NCI-H748 (cell line): ENCODE results near the gene MED31.
"Not testable (repeated sequence)": the region's sequence is repeated elsewhere in the genome, so short reads cannot be mapped to it uniquely, and the experiment has no call there.

Experiments
- DNase-seq: peaks from one replicate; lab custom pipeline; 2025; ENCODE audit not compliant: unreplicated experiment; lab: John Stamatoyannopoulos, UW

Gene MED31

DNA sequence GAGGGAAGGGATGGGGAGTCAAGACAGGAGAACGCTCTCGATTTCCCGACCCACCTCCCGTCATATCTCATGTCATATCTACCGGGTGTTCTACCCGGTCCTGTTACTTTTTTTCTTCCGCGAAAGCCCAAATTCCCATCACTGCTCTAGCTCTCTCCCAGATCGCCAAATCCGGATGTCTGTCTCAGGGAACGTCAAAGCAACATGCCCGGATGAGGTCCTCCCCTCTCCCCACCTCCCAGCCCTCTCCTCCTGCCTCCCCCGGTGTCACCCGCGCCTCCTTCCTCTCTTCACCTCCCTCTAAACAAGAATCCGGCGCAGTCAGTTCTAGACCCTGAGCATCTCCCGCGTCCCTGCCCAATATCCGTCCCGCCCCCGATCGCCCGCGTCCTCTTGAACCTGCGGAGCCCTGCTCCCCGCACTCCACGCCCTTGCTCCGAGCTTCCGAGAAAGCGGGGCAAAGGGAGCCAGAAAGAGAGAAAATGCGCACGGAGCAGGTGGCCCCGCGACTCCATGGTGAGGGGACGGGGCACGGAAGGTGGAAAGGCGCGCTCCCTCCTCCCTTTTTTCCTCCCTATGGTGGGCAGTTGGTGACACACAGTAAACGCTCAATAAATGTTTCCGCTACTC, 4.4 kb upstream of the MED31 start:
- not testable (repeated sequence) for DNase-seq

DNA sequence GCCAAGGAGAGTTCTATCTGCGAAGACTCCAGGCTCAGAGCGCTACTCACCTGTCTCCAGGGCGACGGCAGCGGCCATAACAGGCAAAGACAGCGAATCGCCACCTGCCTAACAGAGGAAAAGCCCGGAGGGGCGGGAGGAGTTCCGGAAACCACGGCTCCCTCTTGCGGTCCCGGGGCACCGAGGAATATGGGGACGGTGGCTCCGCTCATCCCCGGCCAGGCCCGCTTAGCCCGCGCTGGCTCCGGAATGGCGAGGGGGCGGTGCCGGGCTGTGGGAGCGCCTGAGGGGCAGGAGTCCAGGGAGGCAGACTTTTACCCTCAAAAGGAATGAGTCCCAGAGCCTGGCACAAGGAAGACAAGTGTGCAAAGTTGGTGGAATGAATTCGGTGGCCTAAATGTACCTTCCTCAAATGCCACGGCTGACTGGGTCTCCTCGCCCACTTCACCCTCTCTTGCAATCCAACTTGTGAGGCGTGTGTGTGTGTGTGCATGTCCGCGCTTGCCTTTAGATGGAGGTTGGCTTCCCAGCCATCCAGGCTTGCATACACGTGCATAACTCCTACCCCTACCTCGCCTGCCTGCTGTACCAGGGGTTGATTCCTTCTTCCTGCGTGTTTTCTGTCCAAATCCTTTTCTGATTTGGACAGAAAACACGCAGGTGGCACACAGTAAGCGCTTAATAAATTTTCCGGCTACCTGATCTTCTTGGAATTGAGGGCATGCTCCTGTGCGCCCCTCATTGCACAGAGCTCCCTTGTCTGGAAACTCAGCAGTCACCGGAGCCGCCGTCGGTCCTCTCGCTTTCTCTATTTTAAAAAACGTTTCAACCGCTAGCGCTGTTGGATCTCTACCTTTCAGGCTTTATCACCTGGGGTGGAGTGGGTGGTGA, 3.7 kb upstream of the MED31 start:
- DNase-seq, result peak; percentile 84

DNA sequence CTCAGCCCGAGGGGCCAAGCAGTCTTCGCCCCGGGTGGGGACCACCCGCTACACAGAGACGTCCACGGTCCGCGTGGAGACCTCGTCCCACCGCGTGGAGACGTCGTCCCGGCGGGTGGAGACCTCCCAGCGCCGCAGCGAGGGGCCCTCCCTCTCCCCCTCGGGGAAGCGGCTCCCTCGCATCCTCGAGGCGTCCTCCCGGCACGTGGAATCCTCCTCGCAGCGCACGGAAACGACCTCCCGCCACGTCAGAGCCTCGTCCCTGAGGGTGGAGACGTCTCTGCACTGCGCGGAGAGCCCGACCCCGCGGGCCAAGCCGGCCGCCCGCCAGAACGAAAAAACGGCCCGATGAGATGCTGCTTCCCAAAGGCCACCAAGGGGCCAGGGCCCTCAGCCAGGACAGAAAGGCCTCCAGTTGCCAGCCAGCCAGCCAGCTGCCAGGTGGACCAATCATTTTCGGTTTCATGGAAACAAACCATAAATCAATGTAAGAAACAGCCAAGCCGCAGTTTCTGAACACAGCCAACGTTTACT, 581 bp upstream of the MED31 start:
- DNase-seq, result peak; percentile 77

DNA sequence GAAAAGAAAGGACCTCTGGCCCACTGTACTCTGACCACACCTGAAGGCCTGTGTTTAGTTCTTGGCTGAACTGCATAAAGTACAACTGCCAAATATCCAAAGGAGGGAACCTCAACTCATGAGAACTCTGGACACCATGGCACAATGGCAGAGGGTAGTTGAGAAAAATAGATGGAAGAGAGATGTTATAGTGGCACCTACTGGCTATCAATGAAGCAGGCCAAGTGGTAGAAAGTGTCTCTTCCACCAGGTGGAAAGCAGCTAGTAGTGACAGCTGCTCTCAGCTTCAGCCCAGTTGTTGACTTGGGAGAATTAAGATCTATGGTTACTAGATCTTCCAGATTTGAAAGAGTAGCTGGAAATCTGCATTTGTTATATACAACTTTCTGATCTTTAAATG, 3.2 kb downstream of the MED31 start:
- DNase-seq, result no peak

DNA sequence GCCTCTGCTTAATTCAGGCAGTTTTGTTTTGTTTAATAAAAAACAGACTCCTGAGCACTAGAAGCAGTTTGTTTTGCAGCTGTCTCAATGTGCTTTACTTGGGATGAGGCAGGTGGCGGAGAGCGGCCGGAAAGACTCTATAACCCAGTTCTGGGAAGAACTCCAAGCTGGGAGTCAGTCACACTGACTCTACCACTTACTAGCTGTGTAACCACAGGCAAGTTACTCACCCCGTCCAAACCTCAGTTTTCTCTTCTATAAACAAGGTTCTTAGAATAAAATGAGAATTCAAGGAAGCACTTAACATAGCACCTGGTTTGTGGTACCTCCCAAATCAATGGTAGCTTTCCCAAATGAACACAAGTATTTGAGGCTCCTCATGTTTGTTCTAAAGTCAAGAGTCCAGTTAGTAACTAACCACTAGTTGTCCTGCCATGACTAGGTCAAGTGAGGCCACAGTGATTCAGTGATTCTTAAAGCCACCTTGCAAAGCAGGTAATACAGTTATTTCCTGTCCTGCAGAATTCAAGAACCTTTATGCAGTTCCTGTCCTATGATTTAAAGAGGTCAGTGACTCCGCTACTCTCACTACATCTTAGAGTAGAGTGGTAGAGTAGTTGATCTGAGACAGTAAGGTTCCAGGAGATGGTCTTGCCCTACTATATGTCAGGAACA, 7.8 kb downstream of the MED31 start:
- no peak for DNase-seq

DNA sequence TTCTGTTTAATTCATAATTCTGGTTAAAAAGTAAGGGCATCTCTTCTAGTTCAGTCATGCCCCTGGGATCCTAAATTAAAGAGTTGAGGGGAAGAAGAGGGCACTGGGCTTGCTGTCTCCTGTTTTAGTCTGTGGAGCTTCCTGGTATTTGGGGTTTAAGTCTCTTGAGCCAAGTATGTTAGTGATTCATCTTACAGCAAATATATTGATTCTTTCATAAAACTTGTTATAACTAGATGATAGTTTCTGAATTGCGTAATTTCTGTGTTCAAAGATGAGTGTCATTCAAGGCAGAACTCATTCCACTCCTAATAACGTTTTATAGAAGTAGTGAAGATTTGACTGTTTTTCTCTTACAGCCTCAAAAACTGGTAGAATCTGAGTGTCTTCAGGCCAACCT, 8.8 kb downstream of the MED31 start:
- DNase-seq, result no peak

DNA sequence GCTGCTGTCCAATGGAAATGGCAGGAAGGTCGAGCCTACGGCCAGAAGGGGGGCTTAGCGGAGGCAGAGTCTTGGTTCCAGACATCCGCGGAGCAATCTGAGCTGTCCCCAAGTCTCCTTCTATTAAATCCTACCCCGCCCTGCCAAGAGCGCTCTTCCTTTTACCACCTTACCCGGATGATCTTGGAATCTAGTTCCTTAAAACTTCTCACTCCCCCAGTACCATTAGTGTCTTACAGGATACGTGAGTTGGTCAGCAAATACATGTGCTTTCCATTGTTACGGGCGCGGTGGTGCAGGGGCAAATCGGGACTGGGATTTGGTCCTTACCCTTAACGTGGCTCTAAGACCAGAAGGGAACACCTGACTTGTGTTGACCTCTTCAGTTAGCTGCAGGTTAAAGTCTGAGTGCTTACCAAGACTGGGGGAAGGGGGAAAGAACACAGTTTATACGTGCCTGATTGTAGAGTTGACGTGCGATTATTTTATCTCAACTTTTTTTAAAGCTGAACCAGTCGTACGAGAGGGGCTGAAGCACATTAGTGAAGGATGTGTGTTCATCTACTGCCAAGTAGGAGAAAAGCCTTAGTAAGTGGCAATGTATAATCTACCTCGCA, 10.1 kb downstream of the MED31 start:
- DNase-seq, result peak; percentile 63

DNA sequence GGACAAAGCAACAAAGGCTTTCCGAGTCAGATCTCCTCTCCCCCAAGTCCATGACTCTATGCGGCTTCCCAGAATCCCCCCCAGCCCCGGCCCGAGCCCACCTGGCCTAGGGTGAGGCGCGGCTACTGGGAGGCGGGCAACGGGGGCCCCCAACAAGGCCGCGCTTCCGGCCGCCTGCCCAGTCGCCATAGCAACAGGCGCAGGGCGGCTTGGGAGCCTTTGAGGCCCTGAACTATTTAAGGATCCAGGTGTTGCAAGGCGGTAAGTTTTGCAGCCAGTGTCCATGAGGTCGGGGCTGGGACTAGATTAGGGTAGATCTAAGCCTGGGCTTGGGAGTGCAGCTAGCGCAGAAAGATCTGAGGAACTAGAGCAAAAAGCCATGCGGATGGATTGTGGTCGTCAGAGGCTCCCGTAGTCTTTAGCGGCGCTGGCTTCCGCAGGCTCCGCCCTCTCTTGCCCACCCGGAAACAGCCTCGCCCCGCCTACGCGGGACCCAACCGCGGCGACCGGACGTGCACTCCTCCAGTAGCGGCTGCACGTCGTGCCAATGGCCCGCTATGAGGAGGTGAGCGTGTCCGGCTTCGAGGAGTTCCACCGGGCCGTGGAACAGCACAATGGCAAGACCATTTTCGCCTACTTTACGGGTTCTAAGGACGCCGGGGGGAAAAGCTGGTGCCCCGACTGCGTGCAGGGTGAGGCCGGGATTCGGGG, 10.7 kb downstream of the MED31 start, which contains the start of the genes KIAA0753 and TXNDC17:
TSS of gene KIAA0753 (minus strand) at position 176 of the 711 bp plus-strand sequence. CDS start 5,608 bp downstream, outside the sequence.
TSS of gene TXNDC17 (plus strand) at position 525 of the 711 bp plus-strand sequence. CDS start at position 548, 23 bp downstream.
- peak; percentile 95 for DNase-seq

DNA sequence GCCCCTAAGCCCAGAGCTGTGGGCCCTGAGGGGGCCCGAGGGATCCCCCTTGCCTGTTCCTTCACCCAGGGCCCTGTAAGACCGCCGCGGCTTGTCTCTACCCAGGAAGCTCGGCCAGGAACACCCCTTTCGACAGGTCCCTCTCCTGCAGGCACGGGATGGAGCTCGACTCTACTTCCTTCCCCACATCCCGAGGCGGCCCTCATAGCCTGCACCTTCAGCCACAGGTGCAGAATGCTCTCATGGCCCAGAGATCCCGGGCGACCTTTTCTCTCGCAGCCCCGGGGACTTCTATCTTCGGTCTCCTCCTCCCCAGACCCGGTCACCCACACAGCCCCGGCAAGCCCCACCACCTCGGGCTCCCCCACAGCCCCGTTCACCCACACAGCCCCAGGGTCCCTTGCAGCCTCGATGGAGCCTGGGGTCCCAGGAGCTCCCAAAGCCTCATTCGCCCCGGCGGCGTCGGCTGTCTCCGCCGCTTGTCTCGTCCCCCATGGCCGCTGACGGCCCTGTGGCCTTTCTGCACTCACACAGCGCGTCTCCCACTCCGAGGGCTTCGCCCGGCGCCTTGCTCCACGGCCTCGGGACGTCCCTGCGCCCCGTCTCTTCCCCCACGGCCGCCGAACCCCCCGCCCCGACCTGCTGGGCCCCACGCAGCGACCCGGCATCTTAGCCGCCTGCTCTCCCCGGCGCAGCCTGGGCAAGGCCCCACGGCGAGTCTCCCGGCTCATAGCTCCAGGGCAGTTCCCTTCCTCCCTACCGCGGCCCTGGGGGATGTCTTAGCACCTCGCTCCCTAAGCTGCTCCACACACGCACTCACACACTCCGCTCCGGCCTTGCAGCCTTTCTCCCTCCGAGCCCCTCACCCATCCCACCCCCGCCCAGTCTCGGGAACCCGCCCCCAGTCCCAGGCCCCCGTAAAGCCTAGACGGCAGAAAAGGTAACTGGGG, 11.5 kb downstream of the MED31 start:
- DNase-seq, result peak; percentile 71

DNA sequence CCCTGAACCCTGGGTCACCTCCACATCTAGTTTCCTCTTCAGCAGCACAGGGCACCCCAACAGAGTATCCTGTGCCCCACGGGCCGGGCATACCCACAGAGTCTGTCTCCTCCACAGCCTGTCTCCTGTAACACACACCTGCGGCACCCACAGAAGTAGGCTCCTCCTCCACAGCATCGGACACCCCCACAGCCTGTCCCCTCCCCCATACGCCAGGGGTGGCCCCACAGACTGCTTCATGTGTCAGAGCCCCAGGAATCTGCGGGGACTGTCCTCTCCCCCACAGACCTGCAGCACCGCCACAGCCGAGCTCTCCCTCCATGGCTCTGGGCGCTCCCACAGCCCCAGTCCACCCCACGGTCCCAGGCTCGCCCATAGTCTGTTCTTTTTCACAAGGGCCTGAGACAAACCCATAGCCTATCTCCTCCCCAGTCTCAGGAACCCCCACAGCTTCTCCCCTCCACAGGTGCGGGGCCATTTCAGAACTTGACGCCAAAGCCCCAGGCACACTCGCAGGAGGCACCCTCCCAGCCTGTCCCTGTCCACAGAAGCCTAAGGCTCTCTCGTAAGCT, 12.3 kb downstream of the MED31 start:
- DNase-seq, result no peak

DNA sequence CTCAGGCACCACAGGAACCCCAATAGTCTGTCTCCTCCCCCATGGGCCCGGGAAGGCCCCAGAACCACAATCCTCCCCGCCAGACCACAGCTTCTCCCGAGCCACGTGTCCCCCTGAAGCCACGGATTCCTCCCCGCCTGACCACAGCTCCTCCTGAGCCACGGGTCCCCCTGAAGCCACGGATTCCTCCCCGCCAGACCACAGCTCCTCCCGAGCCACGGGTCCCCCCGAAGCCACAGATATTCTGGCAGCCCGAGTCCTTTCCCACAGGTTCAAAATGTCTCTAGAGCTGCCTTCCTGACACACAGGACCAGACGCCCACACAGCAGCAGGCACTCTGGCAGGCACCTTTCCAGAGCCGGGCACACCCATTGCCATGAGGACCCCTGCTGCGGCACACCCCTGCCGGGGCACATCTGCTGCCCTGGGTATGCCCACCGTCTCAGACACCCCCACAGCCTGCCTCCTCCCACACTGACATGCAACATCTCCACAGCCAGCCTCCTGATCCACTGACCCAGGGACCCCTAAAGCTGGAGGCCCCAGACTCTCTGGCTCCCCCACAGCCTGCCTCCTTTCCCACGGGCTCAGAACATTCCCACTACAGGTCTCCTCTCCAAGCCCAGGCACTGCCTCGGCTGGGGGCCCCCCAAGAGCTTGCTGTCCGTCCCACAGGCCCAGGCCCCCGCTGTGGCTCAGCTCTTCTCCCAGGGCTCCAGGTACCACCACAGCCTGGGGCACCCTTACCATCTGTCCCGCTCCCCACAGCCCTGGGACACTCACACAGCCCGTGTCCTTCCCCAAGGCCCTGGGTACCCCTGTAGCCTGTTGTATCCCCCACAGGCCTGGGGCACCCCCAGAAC, 13.1 kb downstream of the MED31 start:
- DNase-seq, result no peak

DNA sequence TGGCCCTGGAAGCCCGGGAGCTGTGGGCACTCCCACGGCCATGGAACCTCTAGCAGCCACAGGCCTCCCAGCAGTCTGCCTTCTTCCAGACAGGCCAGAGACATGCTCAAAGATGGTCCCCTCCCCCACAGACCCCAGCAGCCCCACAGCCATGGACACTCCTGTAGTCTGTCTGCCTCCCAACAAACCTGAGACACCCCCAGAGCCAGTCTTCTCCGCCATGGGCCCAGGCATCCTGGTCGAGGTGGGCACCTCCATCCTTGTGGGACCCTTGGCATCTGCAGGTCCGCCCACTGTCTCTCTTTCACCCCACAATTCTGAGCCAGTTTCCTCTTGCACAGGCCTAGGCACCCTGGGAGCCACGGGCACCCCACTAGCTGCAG, 14.0 kb downstream of the MED31 start:
- no peak for DNase-seq

DNA sequence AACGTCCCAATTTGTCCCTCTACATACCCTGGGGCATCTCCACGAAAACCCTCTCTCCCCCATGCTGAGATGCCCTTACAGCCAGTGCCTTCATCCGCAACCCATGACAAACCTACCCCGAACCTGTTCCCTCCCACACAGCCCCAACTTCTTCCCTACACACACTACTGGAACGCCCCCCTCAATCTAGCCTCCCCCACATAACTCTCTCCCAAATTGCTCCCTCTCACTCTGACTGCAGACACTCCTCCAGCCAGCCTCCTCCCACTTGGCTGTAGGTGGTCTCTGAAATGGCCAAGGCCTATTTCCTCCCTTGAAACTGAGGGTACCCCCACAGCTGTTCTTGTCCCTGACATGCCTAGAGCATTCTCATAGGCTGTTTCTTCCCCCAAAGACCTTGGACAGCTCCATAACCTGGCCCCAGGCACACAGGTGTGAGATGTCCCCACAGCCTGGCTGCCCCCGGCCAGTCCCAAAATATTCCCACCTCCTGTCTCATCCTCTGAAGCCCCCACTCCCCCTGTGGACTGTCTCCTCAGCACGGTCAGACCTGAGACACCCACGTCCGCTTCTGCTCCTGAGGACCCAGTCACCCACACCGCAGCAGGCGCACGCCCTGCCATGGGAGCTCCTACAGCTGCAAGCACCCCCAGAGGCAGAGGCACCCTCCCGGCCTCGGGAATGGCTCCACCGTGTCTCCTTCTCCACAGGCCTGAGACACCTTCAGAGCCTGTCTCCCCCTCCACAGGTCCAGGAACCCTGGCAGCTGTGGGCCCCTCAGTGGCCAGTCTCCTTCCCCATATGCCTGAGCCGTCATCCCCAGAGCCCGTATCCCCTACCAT, 14.6 kb downstream of the MED31 start:
- DNase-seq, result no peak

DNA sequence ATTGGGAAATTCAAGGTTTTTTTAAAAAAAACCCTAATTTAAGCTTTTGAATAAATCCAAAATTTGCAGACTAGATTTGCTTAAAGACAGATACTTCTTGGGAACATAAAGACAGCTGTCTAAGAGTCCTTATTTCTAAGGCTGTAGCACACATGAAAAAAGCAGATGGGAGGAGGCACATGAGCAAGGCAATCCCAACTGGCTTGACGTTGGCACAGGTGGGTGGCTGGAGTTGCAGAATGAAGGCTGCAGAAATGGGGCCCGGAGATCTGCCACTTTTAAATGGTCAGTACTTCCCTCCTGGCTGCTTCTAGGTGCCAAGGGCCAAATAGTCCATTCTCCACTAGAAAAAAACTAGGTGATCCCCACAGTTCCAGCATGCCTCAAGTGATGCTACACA, 15.3 kb downstream of the MED31 start:
- DNase-seq, result no peak

DNA sequence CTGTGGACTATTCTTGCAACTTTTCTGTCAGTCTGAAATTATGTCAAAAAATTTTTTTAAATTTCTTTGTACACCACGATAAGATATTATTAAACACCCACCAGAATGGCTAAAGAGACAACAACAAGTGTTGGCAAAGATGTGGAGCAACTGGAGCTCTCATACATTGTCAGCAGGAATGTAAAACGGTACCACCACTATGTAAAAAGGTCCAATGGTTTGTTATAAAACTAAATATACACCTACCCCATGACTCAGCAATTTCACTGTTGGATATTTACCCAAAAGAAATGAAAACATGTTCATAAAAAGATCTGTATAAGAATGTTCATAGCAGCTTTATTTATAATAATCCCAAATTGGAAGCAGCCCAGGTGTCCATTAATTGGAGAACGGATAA, 18.1 kb downstream of the MED31 start:
- DNase-seq, result no peak

DNA sequence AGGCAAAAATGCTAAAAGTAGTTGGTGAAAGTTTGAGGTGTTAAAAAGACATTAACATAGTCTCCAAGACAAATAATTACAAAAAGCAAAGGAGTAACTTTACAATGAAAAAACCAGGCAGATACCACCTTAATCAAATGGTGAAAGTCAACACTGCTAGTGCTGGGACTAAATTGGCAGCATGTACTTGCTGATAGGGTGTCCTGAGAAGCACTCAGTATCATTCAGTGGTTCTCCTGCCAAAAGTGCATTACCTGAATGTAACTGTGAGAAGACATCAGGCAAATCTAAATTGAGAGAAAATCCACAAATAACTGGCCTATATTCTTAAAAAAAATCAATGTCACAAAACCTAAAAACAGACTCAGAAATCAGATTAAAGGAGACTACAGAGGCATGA, 18.9 kb downstream of the MED31 start:
- no peak for DNase-seq

DNA sequence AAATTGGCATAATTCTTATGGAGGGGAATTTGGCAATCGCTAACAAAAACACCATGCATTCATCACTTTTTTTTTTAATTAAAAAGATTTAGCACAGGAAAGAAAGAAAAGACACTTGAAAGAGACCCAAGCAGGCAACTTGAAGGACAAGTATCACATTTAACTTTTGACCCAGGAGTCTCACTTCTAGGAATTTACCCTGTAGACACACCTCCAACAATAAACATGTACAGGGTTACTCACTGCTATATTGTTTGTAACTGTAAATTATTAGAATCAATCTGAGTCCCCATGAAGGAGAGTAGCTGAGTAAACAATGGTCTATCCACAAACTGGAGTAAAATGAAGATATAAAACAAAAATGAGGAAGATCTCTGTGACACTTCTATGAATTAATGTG, 21.0 kb downstream of the MED31 start:
- no peak for DNase-seq
